Small intestine (tissue), 7 donors: ENCODE results near the gene NIM1K. TPM values are rescaled to one million over a fixed set of nuclear protein-coding genes. Genes with fewer than 3 reads are reported as not detected.
"Not testable (repeated sequence)": the region's sequence is repeated elsewhere in the genome, so short reads cannot be mapped to it uniquely, and the experiment has no call there.

ENCODE experiments used
- DNase-seq, 2 donors: peaks; one replicate each; pipeline versions ENCODE4 v3.0.0 to v3.0.0-alpha.2; 2013
- FAIRE-seq: peaks from 2 replicates; lab custom pipeline; 2012; peaks lifted over from hg19 to GRCh38; lab: Jason Lieb, UNC
- H3K27ac ChIP-seq, 3 donors: one replicate each; pipeline ENCODE4 v1.5.1; 2013; ENCODE audit warnings: low read length in 2 of 3, mild to moderate bottlenecking in 2 of 3, control low read depth in 1 of 3, inconsistent platforms in 1 of 3, low read depth in 1 of 3, moderate library complexity in 1 of 3
- H3K27me3 ChIP-seq, 3 donors: one replicate each; pipeline ENCODE4 v1.6.1; 2013; ENCODE audit warnings: low read length in 3 of 3, inconsistent platforms in 1 of 3; ENCODE audit not compliant: control insufficient read depth in 3 of 3, insufficient read depth in 3 of 3
- H3K36me3 ChIP-seq, 3 donors: one replicate each; pipeline ENCODE4 v1.6.1; 2013; ENCODE audit warnings: low read length in 3 of 3, inconsistent platforms in 1 of 3, low read depth in 1 of 3, mild to moderate bottlenecking in 1 of 3, moderate library complexity in 1 of 3; ENCODE audit not compliant: control insufficient read depth in 3 of 3, insufficient read depth in 2 of 3
- H3K4me1 ChIP-seq, 3 donors: one replicate each; pipeline ENCODE4 v1.6.1; 2013; ENCODE audit warnings: low read length in 2 of 3, inconsistent platforms in 1 of 3, low read depth in 1 of 3, mild to moderate bottlenecking in 1 of 3, moderate library complexity in 1 of 3; ENCODE audit not compliant: control insufficient read depth in 3 of 3, insufficient read depth in 2 of 3
- H3K4me3 ChIP-seq, 3 donors: one replicate each; pipeline ENCODE4 v1.5.1; 2013; ENCODE audit warnings: low read length in 3 of 3, control low read depth in 1 of 3, inconsistent platforms in 1 of 3, low read depth in 1 of 3, mild to moderate bottlenecking in 1 of 3, moderate library complexity in 1 of 3
- H3K9me3 ChIP-seq, 2 donors: one replicate each; pipeline ENCODE4 v1.6.1; 2013; ENCODE audit warnings: low read depth in 1 of 2, low read length in 1 of 2; ENCODE audit not compliant: control insufficient read depth in 2 of 2, insufficient read depth in 1 of 2
- WGBS, 3 donors: extraction: QIAGEN DNeasy Blood & Tissue Kit; methylation state at CpG; one replicate each; pipeline ENCODE4 v1.1.7; 2013; 5-methylcytosine and 5-hydroxymethylcytosine counted together
- polyA plus RNA-seq, 4 donors: library from polyadenylated mRNA; stranded (reverse) in 3 of 4; unstranded in 1 of 4; fragments of 200-250 nt in 3 of 4; fragments of 120-200 nt in 1 of 4; gene quantifications; one replicate each; pipeline versions ENCODE4 v1.2.1 to v1.2.3, GENCODE V29; 2013
- donor health status: healthy with polysubstance abuse.
- donor health status: control.
- donor health status: control.
- donor health status: Bipolar disorder and iron deficiency.
- donor health status: healthy.

Gene NIM1K
- polyA plus RNA-seq, 4 donors: 0.12 to 0.42 TPM; not detected in 2

DNA sequence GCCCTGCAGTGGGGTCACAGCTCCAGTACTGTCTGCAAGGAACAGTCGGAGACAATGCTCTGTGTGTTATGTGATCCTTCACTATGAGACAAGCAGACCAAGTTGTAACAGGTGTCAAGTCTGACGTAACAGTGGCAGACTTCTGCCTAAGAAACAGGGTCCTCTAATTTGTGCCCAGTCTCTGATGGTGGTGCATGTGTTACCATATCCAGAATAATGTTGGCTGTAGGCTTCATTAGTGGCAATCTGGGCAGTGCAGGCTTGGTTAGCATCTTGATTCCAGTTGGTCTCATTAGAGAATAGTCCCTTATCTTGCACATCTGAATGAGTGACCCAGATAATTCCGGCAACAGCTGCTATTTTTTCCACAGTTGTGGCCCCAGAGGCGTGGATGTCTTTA, 37.6 kb upstream of the NIM1K start:
- H3K36me3 ChIP-seq: peaks cover 0 to 27% (median 4%) of the 10 kb centered on the region in 3 donors
- H3K4me1 ChIP-seq: no peaks in the 10 kb centered on the region
- no peak for DNase-seq
- no peaks in the 10 kb centered on the region for H3K9me3 ChIP-seq
- 79 to 87% (median 79%) methylated on average over 4 of the region's 4 CpGs for WGBS, 3 donors
- no peak overlapping the region for H3K27ac ChIP-seq
- H3K27me3 ChIP-seq: no peaks in the 10 kb centered on the region
- no peak for FAIRE-seq
- H3K4me3 ChIP-seq: no peak overlapping the region

DNA sequence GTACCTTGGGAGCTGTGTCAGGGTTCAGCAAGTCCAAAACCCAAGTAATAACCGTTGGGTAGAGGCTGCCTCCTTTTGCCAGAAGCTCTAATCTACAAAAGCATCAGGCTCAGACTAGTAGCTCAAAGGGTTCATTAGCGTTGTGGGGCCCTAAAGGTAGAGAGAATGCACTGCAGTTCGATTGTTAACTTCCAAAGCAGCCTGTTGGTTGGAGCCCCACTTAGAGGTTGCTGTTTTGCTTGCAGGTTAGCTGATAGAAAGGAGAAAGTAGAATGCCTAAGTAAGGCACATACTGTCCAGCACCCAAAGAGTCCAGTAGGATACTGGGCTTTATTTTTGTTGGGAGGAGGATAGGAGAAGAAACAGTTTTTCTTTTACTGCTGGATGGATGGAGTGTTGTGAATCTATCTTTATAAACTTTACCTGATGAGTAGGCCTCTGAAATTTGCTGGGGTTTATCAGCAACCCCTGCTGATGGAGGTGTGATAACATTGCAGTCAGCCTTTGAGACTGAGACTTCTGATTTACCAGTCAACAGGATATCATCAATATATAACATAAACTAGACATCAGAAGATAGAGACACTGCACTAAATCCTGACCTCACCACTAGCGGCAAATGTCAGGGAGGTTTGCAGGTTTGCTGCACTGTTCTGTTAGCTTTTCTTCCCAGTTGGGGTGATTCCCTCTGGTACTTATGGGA, 36.5 kb upstream of the NIM1K start:
- Histone ChIP-seq H3K4me1 (no peaks in the 10 kb centered on the region), H3K27ac (no peak overlapping the region), H3K27me3 (no peaks in the 10 kb centered on the region), H3K36me3 (peaks cover 0 to 28% (median 2%) of the 10 kb centered on the region in 3 donors), H3K9me3 (no peaks in the 10 kb centered on the region), H3K4me3 (no peak overlapping the region)
- DNase-seq: no peak
- FAIRE-seq: no peak
- 75 to 79% (median 75%) methylated on average over 4 of the region's 4 CpGs for WGBS, 3 donors

DNA sequence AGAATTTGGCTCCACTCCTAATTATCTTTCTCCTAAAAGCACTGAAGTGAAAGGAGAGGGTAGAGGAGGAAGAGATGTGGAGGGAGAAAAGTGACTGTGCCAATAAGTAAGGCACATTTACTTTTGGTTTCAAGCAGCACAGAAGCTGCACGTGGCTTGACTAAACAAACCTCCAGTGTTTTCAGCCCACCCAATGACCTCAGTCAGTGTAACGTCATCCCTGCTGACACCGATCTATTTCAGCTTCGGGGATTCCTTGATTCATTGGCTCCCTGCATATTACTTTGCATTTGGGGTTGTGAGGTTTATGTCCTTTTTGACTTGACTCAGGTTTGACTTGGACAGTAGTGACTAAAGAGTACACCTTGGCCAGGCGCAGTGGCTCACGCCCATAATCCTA, 35.6 kb upstream of the NIM1K start:
- Histone ChIP-seq H3K27ac (no peak overlapping the region), H3K9me3 (no peaks in the 10 kb centered on the region), H3K36me3 (peaks cover 0 to 25% (median 5%) of the 10 kb centered on the region in 3 donors), H3K27me3 (no peaks in the 10 kb centered on the region), H3K4me1 (no peaks in the 10 kb centered on the region), H3K4me3 (no peak overlapping the region)
- FAIRE-seq (no peak), DNase-seq (no peak)
- WGBS, 3 donors: 67 to 89% (median 80%) methylated on average over 6 of the region's 6 CpGs

DNA sequence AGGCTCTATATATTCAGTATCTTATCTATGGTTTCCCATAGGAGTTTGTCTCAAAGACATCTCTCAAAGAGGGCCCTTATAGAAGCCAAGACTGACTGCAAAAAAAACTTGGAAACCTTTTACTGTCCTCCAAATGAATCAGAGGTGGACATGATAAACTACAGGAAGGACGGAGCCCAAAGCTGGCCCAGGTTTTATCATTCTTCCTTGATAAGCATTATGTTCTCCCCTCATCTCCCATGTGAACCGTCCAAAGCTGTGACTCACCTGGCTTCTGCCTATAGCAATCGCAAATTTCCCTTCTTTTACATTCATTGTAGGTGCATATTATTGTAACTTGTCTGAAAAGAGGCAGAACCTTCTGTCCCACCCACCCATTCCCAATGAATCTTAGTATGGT, 35.0 kb upstream of the NIM1K start:
- FAIRE-seq: no peak
- H3K36me3 ChIP-seq: peaks cover 0 to 19% (median 8%) of the 10 kb centered on the region in 3 donors
- 94 to 99% (median 95%) methylated on average over 3 of the region's 3 CpGs for WGBS, 3 donors
- H3K4me3 ChIP-seq: no peak overlapping the region
- H3K4me1 ChIP-seq: no peaks in the 10 kb centered on the region
- DNase-seq: no peak
- no peaks in the 10 kb centered on the region for H3K9me3 ChIP-seq
- no peak overlapping the region for H3K27ac ChIP-seq
- H3K27me3 ChIP-seq: no peaks in the 10 kb centered on the region

DNA sequence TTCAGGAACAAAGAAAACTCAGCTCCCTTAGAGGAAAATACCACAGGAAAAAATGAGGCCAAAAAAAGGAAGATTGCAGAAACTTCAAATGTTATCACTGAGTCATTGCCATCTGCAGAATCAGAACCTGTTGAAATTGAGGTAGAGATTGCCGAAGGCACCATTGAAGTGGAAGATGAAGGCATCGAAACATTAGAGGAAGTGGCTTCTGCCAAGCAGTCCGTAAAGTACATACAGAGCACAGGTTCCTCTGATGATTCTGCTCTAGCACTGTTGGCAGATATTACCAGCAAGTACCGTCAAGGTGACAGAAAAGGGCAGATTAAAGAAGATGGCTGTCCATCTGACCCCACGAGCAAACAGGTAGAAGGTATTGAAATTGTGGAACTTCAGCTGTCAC, 30.8 kb upstream of the NIM1K start:
- Histone ChIP-seq H3K36me3 (peaks cover 0 to 24% (median 11%) of the 10 kb centered on the region in 3 donors), H3K4me1 (no peaks in the 10 kb centered on the region), H3K4me3 (no peak overlapping the region), H3K27ac (no peak overlapping the region), H3K27me3 (no peaks in the 10 kb centered on the region), H3K9me3 (no peaks in the 10 kb centered on the region)
- no peak for FAIRE-seq
- no peak for DNase-seq
- WGBS, 3 donors: 62 to 82% (median 80%) methylated on average over 5 of the region's 5 CpGs

DNA sequence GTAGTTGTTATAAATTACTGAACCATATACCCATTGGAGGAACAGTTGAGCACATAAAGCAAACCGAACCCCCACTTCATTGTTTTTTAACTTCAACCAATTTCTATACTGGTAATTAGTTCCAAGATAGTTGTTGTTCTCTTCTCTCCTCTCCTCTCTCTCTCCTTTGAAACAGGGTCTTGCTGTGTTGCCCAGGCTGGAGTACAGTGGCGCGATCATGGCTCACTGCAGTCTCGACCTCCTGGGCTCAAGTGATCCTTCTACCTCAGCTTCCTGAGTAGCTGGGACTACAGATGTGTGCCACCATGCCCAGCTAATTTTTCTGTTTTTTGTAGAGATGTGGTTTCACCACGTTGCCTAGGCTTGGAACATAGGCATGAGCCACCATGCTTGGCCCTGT, 27.2 kb upstream of the NIM1K start:
- WGBS, 3 donors: 85 to 96% (median 85%) methylated on average over 5 of the region's 5 CpGs
- not testable (repeated sequence) for FAIRE-seq

DNA sequence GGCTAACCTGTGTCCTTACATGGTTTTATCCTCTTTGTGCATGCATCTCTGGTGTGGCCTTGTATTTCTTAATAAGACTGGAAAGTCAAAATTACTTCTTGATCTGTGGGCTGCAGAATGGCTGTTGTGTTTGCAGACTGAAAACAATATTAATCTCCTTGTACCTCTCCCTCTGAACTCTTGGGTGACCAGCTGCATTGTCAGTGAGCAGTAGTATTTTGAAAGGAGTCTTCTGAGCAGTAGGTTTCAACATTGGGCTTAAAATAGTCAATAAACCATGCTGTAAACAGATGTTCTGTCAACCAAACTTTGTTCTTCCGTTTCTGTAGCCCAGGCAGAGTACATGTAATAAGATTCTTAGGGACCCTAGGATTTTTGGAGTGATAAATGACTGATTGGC, 26.7 kb upstream of the NIM1K start:
- Histone ChIP-seq H3K4me3 (no peak overlapping the region), H3K9me3 (no peaks in the 10 kb centered on the region), H3K36me3 (peaks cover 0 to 17% (median 11%) of the 10 kb centered on the region in 3 donors), H3K27me3 (no peaks in the 10 kb centered on the region), H3K4me1 (no peaks in the 10 kb centered on the region), H3K27ac (no peak overlapping the region)
- no peak for DNase-seq
- WGBS, 3 donors: 86 to 97% (median 86%) methylated on average over 1 of the region's 1 CpG
- no peak for FAIRE-seq

More for the DNA sequence above, 27.2 kb upstream of the NIM1K start:
- H3K4me1 ChIP-seq, H3K4me3 ChIP-seq, H3K9me3 ChIP-seq, H3K27me3 ChIP-seq, DNase-seq, H3K27ac ChIP-seq: not testable (repeated sequence)
- H3K36me3 ChIP-seq: peaks cover 0 to 20% (median 11%) of the 10 kb centered on the region in 3 donors

DNA sequence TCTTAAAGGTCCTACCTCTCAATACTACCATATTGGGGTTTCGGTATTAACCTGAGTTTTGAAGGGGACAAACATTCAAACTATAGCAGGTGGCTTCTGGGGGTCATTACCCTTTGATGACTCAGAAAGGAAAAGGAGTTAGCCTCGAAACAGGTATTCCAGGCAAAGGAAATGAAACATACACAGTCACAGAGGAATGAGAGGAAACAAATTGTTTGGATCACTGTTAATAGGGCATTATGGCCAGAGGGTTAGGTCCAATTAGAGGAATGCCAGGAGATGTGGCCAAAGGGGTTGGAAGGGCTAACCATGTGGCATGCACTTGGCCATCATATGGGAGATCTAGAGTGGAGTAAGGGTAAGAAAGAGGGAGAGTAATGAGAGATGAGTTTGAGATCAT, 23.9 kb upstream of the NIM1K start:
- Histone ChIP-seq H3K36me3 (peaks cover 0 to 18% (median 6%) of the 10 kb centered on the region in 3 donors), H3K4me1 (no peaks in the 10 kb centered on the region), H3K27ac (no peak overlapping the region), H3K9me3 (no peaks in the 10 kb centered on the region), H3K4me3 (no peak overlapping the region), H3K27me3 (no peaks in the 10 kb centered on the region)
- DNase-seq (no peak), FAIRE-seq (no peak)
- WGBS, 3 donors: 92 to 100% (median 93%) methylated on average over 2 of the region's 2 CpGs

DNA sequence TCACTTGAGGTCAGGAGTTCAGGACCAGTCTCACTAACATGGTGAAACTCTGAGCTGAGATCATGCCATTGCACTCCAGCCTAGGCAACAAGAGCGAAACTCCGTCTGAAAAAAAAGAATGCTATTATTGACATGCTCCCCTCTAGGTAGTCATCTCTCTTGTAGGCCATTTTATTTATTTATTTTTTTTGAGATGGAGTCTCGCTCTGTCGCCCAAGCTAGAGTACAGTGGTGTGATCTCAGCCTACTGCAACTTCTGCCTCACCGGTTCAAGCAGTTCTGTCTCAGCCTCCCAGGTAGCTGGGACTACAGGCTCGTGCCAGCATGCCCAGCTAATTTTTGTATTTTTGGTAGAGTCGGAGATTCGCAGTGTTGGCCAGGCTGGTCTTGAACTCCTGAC, 20.6 kb upstream of the NIM1K start:
- H3K36me3 ChIP-seq: peaks cover 0 to 21% (median 13%) of the 10 kb centered on the region in 3 donors
- H3K27me3 ChIP-seq: no peaks in the 10 kb centered on the region
- WGBS, 3 donors: 96 to 97% (median 96%) methylated on average over 8 of the region's 8 CpGs
- FAIRE-seq (no peak), DNase-seq (no peak)
- H3K4me3 ChIP-seq: no peak overlapping the region
- H3K4me1 ChIP-seq: no peaks in the 10 kb centered on the region
- no peak overlapping the region for H3K27ac ChIP-seq
- H3K9me3 ChIP-seq: no peaks in the 10 kb centered on the region
